Lower lobe of right lung (tissue), 2 donors: ENCODE measurements around the gene SPATA1. TPM values are rescaled to one million over a fixed set of nuclear protein-coding genes. Genes with fewer than 3 reads are reported as not detected.
"Not testable (repeated sequence)": the region's sequence is repeated elsewhere in the genome, so short reads cannot be mapped to it uniquely, and the experiment has no call there.

Experiments
- ATAC-seq, 2 donors: fragments of 200-7000 bp; cut with Tn5 transposase; one replicate each; pipeline ENCODE4 v1.9.1; 2020 to 2022; ENCODE audit warnings: mild to moderate bottlenecking in 2 of 2, moderate library complexity in 2 of 2
- DNase-seq: peaks from one replicate; pipeline ENCODE4 v3.0.0-alpha.2; 2020
- H3K27ac ChIP-seq: fragments of 200-600 bp; one replicate; pipeline ENCODE4 v1.8.0; 2022
- H3K27me3 ChIP-seq: fragments of 200-600 bp; one replicate; pipeline ENCODE4 v1.8.0; 2022; ENCODE audit warnings: low read depth
- H3K36me3 ChIP-seq: fragments of 200-600 bp; one replicate; pipeline ENCODE4 v1.8.0; 2022; ENCODE audit warnings: mild to moderate bottlenecking
- H3K4me1 ChIP-seq: fragments of 200-600 bp; one replicate; pipeline ENCODE4 v1.8.0; 2022
- H3K4me3 ChIP-seq: fragments of 200-600 bp; one replicate; pipeline ENCODE4 v1.8.0; 2022; ENCODE audit warnings: mild to moderate bottlenecking
- H3K9me3 ChIP-seq: fragments of 200-600 bp; one replicate; pipeline ENCODE4 v1.8.0; 2022
- intact Hi-C: fragments of 100-400 bp; cut with DNase I; formaldehyde crosslinking; loops from one replicate; pipeline ENCODE4 v1.11.0; 2022
- total RNA-seq: library from RNA; stranded (reverse); fragmentation: NEBNext Ultra II Directional; extraction: Animal tissue kit (Norgen Biotek cat#: 25700); gene quantifications from one replicate; pipeline ENCODE4 v1.2.1, GENCODE V29; 2021
- TF ChIP-seq, protein P1 (sequence below): fragments of 200-600 bp; IDR thresholded peaks from one replicate; pipeline ENCODE4 v1.8.0; 2022; ENCODE audit warnings: antibody characterized with exemption, mild to moderate bottlenecking
- donor health status: DM: no; HTN: yes; CAD: no; lungs with severe emphysema.

The SPATA1 gene
- total RNA-seq, 1 donor from 2014 or later: 2.5 TPM

DNA sequence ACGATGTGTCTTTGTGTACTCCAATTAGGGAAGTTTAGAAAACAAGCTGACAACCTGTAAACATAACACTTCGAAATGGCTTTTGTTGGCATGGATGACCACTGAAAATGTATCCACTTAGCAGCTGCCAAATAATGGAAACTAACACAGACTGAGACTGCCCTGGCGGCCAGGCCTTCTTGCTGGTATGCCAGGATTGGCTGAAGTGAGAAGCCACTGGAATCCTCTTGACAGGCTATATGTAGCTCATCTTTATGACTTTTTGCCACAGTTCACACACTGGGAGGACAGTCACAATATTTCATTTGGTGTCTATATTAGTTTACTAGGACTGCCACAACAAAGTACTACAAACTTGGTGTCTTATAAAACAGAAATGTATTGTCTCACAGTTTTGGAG lies 80.9 kb downstream of the SPATA1 start:
- intact Hi-C loops: no loop called here
- Histone ChIP-seq H3K27me3 (no peaks in the 10 kb centered on the region), H3K9me3 (no peaks in the 10 kb centered on the region), H3K27ac (no peak overlapping the region), H3K36me3 (no peaks in the 10 kb centered on the region), H3K4me3 (no peak overlapping the region), H3K4me1 (no peaks in the 10 kb centered on the region)
- DNase-seq (no peak), ATAC-seq (no peak)
- TF ChIP-seq, protein P1, sequence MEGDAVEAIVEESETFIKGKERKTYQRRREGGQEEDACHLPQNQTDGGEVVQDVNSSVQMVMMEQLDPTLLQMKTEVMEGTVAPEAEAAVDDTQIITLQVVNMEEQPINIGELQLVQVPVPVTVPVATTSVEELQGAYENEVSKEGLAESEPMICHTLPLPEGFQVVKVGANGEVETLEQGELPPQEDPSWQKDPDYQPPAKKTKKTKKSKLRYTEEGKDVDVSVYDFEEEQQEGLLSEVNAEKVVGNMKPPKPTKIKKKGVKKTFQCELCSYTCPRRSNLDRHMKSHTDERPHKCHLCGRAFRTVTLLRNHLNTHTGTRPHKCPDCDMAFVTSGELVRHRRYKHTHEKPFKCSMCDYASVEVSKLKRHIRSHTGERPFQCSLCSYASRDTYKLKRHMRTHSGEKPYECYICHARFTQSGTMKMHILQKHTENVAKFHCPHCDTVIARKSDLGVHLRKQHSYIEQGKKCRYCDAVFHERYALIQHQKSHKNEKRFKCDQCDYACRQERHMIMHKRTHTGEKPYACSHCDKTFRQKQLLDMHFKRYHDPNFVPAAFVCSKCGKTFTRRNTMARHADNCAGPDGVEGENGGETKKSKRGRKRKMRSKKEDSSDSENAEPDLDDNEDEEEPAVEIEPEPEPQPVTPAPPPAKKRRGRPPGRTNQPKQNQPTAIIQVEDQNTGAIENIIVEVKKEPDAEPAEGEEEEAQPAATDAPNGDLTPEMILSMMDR: no peak

- H3K4me3 ChIP-seq, H3K27me3 ChIP-seq, DNase-seq, H3K4me1 ChIP-seq, intact Hi-C loops, H3K36me3 ChIP-seq, ATAC-seq, H3K27ac ChIP-seq, H3K9me3 ChIP-seq: not testable (repeated sequence)
Observed at GRCh38 chr1:84594959-84595358, 88.8 kb downstream of the SPATA1 start.

GRCh38 chr1:84597011-84597410 lies 90.8 kb downstream of the SPATA1 start:
- ATAC-seq (no peak), DNase-seq (no peak)
- Histone ChIP-seq H3K27ac (no peak overlapping the region), H3K9me3 (no peaks in the 10 kb centered on the region), H3K27me3 (no peaks in the 10 kb centered on the region), H3K36me3 (no peaks in the 10 kb centered on the region), H3K4me1 (no peaks in the 10 kb centered on the region), H3K4me3 (no peak overlapping the region)
- intact Hi-C loops: no loop called here
- TF ChIP-seq, protein P1: no peak

DNA sequence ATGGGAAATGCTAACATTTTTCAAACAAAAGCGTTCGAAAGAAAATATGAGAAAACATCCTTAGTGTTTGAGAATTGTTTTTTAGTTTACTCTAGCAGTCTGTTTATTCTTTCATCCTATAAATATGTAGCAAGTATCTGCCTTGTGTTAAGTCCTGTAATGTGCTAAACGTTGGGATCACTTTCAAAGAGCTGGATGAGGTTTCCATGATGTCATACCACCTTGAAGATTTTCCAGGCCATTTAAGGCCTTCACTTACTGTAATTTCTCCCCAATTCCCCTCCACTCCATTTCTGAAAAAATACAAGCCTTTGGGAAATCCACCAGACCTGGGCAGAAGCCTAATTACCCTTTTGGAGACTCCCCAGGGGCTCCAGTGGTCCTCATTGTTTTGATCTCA lies 92.2 kb downstream of the SPATA1 start:
- H3K9me3 ChIP-seq: no peaks in the 10 kb centered on the region
- no peaks in the 10 kb centered on the region for H3K4me1 ChIP-seq
- TF ChIP-seq, protein P1: no peak
- H3K27me3 ChIP-seq: no peaks in the 10 kb centered on the region
- intact Hi-C loops: no loop called here
- DNase-seq (no peak), ATAC-seq (no peak)
- H3K27ac ChIP-seq: no peak overlapping the region
- H3K36me3 ChIP-seq: no peaks in the 10 kb centered on the region
- H3K4me3 ChIP-seq: no peak overlapping the region

DNA sequence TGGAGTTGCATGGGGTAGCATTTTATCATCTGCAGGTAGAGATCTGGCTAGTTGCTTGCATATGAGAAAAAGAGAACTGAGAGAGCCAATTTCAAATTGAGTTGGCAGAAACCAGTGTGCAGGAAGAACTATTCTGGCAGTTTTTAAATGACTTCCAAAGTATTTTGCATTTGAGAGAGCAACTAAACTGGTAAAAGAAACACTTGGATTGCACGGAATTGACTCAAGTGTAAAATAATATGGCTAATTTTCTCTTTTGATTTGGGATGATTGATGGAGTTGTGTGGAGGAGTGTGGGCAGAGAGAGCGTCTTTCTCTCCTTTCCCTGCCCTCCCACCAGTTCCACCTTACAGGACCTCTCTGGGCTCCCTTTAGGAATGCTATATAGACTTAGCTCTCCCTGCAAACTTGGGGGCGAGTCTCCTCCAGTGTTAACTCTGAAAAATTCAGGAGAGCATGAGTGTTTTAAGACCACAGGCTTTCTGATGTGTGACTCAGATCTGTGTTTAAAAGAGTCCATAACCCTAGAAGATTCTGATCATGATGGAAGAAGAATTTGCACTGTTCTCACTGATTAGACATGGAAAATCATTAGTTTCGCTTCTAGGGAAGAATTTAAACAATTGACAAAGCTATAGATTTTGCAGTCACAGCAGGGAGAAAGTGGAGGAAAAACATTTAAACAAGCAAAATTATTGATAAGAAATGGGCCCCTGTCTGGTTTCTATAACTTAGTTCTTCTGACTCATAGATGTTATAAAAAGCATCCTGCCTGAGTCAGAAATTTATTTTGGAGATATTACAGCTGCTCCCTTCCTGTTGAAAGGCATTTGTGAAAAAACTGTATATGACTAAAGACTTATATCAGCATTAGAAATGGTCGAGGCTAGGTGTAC lies 92.9 kb downstream of the SPATA1 start:
- ATAC-seq: no peak
- intact Hi-C loops: no loop called here

GRCh38 chr1:84600796-84601195 lies 94.6 kb downstream of the SPATA1 start:
- no peak for ATAC-seq
- H3K4me3 ChIP-seq: no peak overlapping the region
- intact Hi-C loops: no loop called here

More for the DNA sequence above, 92.9 kb downstream of the SPATA1 start:
- no peak overlapping the region for H3K27ac ChIP-seq
- no peaks in the 10 kb centered on the region for H3K4me1 ChIP-seq
- H3K9me3 ChIP-seq: no peaks in the 10 kb centered on the region
- no peak for DNase-seq
- TF ChIP-seq, protein P1: no peak
- H3K36me3 ChIP-seq: no peaks in the 10 kb centered on the region
- H3K27me3 ChIP-seq: no peaks in the 10 kb centered on the region
- no peak overlapping the region for H3K4me3 ChIP-seq

More at GRCh38 chr1:84600796-84601195, 94.6 kb downstream of the SPATA1 start:
- Histone ChIP-seq H3K4me1 (no peaks in the 10 kb centered on the region), H3K9me3 (peaks cover 10% of the 10 kb centered on the region), H3K27ac (no peak overlapping the region), H3K27me3 (no peaks in the 10 kb centered on the region), H3K36me3 (no peaks in the 10 kb centered on the region)
- DNase-seq: no peak
- TF ChIP-seq, protein P1: no peak
